IMR-90 (cell line): ENCODE data around the gene PSAP.

ENCODE experiments used
- CEBPB ChIP-seq: IDR thresholded peaks from 2 replicates; pipeline ENCODE4 v1.6.1; 2012; ENCODE audit warnings: low read depth, low read length, improper control_type of control experiment
- CTCF ChIP-seq: conservative IDR thresholded peaks from 2 replicates; pipeline ENCODE4 v1.5.1; 2012; ENCODE audit warnings: mild to moderate bottlenecking, low read depth, low read length, improper control_type of control experiment
- POLR2A ChIP-seq: IDR thresholded peaks from 2 replicates; pipeline ENCODE4 v1.6.1; 2012; ENCODE audit warnings: mild to moderate bottlenecking, low read depth, low read length

GRCh38 chr10:71850021-71850742 is 869 bp downstream of the PSAP start:
- TF ChIP-seq POLR2A (no peak), CEBPB (no peak), CTCF (no peak)
